IMR-90 (cell line): Measurements from ENCODE around the gene RIMOC1.

Experiments used
- CEBPB ChIP-seq: IDR thresholded peaks from 2 replicates; pipeline ENCODE4 v1.6.1; 2012; ENCODE audit warnings: low read depth, low read length, improper control_type of control experiment
- CTCF ChIP-seq: conservative IDR thresholded peaks from 2 replicates; pipeline ENCODE4 v1.5.1; 2012; ENCODE audit warnings: mild to moderate bottlenecking, low read depth, low read length, improper control_type of control experiment
- FOS ChIP-seq: fragments of 150-350 bp; IDR thresholded peaks from 2 replicates; pipeline ENCODE4 v1.6.1; 2016; ENCODE audit warnings: low read depth, low read length
- MAZ ChIP-seq: IDR thresholded peaks from 2 replicates; pipeline ENCODE4 v1.6.1; 2012; ENCODE audit warnings: low read depth, mild to moderate bottlenecking, low read length, improper control_type of control experiment, moderate library complexity, borderline replicate concordance
- POLR2A ChIP-seq: IDR thresholded peaks from 2 replicates; pipeline ENCODE4 v1.6.1; 2012; ENCODE audit warnings: mild to moderate bottlenecking, low read depth, low read length
- RAD21 ChIP-seq: IDR thresholded peaks from 2 replicates; pipeline ENCODE4 v1.6.1; 2012; ENCODE audit warnings: low read length, improper control_type of control experiment
- RFX5 ChIP-seq: IDR thresholded peaks from 2 replicates; pipeline ENCODE4 v1.8.0; 2012; ENCODE audit warnings: low read depth, mild to moderate bottlenecking, low read length, moderate library complexity
- SMC3 ChIP-seq: fragments of 150-350 bp; IDR thresholded peaks from 2 replicates; pipeline ENCODE4 v1.6.1; 2016; ENCODE audit warnings: low read depth, mild to moderate bottlenecking, antibody characterized with exemption, low read length, moderate library complexity

- TF ChIP-seq RFX5 (no peak), CTCF (no peak), POLR2A (no peak), SMC3 (no peak), CEBPB (no peak), RAD21 (no peak), MAZ (no peak), FOS (no peak)
Measured at GRCh38 chr5:41921166-41921565, 17.0 kb downstream of the RIMOC1 start.
